ENCODE measurements around the gene ZNF792. TPM values are rescaled to one million over a fixed set of nuclear protein-coding genes. Genes with fewer than 3 reads are reported as not detected.

ZNF792 gene
- total RNA-seq (2022; extraction: Qiagen RNA extraction): 1.4 to 2.0 TPM (median 1.6 TPM) in 5 replicates

DNA sequence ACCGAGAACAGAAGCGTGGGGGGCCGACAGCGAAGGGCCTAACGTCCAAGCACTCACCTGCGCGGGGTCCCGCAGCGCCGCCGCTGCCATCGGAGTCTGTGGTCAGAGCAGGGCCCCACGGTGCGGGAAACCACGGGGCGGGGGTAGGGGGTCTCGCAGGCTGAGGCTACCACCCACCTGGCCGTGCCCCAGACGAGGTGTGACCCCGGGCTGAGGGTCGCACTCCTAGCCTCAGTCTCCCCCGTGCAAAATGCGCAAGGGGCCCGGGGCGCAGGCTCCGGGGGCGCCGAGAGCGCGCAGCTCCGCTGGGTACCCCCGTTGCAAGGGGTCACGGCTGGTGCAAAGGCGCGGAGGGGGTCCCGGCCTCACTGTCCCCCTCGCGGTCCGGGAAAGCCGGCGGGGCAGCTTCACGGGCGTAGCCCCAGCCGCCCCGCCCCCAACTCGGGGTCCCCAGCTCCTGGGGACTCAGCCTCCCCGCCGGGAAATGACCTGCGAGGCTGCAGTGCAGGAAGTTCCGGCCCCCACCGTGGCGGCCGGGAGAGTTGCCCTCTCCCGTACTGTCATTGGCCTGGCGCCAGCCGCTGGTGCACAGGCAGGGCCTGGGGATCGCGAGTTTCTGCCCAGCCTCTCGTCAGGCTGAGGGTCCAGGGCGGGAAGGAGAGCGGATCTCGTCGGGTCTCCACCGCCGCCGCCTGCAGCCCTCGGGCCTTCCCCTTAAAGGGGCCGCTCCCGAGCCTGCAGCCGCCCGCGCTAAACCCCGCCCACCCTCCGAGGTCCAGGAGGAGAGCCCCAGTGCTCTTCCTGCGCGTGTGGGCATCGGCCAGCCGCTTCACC is at the start of gene ZNF792:
TSS of gene ZNF792 (minus strand) at position 657 of the 834 bp plus-strand sequence. CDS start at position 90, 567 bp downstream.

DNA sequence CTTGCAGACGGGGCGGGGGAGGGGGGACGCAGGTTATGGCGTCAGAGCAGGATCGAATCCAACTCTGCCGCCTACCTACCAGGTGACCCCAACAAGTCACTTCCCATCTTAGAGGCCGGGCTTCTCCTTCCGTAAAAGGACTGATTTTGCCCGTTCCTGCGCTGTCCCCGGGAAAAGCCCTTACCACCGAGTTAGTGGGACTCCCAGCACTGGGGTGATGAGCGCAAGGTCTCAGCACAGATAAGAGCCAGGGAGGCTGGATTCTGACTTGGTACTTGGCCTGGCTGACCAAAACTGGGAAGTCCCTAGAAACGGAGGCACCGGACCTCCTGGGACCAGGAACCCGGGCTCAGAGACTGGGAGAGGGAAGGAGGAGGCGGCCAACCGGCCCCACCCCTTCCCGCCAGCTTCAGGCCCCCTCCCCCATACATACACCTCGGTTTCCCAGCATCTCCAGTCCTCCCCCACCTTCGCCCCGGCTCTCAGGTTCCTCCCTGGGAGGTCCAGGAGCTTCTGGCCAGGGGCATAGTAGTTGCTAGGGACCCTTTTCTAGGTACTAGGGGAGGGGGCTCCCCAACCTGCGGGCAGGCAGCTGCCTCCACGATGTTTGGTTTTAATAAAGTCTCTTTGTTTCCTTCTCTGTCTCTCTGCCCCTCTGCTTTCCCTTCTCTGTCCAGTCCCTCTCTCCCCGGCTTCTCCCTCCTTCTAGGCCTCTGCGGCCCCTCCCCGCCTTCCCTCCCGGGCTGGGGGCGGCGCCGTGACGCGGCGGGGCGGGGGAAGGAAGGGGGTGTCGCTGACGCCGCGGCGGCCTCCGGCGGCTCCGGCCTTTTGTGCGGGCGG is 35.7 kb upstream of the ZNF792 start, which contains the start of gene GRAMD1A:
TSS of gene GRAMD1A (plus strand) at position 826 of the 840 bp plus-strand sequence. CDS start 156 bp downstream, outside the sequence.

DNA sequence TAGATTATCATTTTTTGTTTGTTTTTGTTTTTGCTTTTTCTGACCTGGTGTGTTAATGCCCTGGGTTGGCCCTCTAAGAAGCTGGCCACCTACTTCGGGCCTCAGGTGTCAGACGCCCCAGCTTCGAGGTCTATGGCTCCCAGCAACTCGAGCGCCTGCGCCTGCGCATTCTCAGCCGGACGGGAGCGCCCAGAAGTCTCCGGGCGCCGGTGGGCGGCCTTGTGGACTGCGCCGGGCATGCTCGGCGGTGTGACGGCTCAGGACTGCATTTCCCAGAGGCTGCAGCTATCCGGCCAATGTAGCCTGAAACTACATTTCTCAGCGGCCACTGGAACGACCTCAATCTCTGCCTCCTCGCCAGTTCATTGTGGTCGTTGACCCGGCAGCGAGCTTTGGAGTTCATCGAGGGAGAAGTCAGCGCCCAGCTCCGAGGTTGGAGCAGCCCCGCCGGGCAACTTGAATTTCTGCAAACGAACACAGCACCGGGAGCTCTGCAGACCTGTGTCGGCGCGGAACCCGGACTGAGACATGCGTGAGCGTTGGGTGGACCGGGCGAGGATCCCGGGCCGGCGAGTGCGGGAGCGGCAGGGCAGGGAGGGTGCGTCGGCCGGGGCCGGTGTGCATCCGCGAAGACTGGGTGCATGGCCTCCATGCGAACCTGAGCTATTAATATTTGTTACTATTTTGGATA is 37.2 kb downstream of the ZNF792 start, which contains the start of gene ZNF30:
TSS of gene ZNF30 (plus strand) at position 219 of the 691 bp plus-strand sequence. CDS start 3,045 bp downstream, outside the sequence.

Other genes with a start within 250 kb of the ZNF792 start
- gene ZNF181, start 230.0 kb downstream of the ZNF792 start, total RNA-seq (2022; extraction: Qiagen RNA extraction): 8.1 to 15.9 TPM (median 10.0 TPM) in 5 replicates
- gene ZNF599, start 191.0 kb downstream of the ZNF792 start, total RNA-seq (2022; extraction: Qiagen RNA extraction): 2.1 to 3.1 TPM (median 2.8 TPM) in 5 replicates
- 4.7 to 6.8 TPM (median 4.9 TPM) in 5 replicates for gene ZNF30, start 37.3 kb downstream of the ZNF792 start, total RNA-seq (2022; extraction: Qiagen RNA extraction)
- 142 to 158 TPM (median 147 TPM) in 5 replicates for gene GRAMD1A, start 36.1 kb upstream of the ZNF792 start, total RNA-seq (2022; extraction: Qiagen RNA extraction)
- gene SCN1B, start 66.2 kb upstream of the ZNF792 start, total RNA-seq (2022; extraction: Qiagen RNA extraction): 12.9 to 20.2 TPM (median 18.8 TPM) in 5 replicates
- gene HPN, start 77.5 kb upstream of the ZNF792 start, total RNA-seq (2022; extraction: Qiagen RNA extraction): 0.06 to 0.20 TPM (median 0.20 TPM) in 3 of 5 replicates, not detected in the others
- 0.18 to 0.71 TPM (median 0.32 TPM) in 5 replicates for gene FXYD3, start 151.6 kb upstream of the ZNF792 start, total RNA-seq (2022; extraction: Qiagen RNA extraction)
- 0.21 to 0.42 TPM (median 0.26 TPM) in 5 replicates for gene LGI4, start 170.8 kb upstream of the ZNF792 start, total RNA-seq (2022; extraction: Qiagen RNA extraction)
- gene FXYD1, start 174.6 kb upstream of the ZNF792 start, total RNA-seq (2022; extraction: Qiagen RNA extraction): 0.32 to 0.59 TPM (median 0.33 TPM) in 3 of 5 replicates, not detected in the others
- 0.17 to 0.44 TPM (median 0.25 TPM) in 5 replicates for gene FXYD7, start 179.0 kb upstream of the ZNF792 start, total RNA-seq (2022; extraction: Qiagen RNA extraction)
- gene FXYD5, start 190.5 kb upstream of the ZNF792 start, total RNA-seq (2022; extraction: Qiagen RNA extraction): 175 to 215 TPM (median 202 TPM) in 5 replicates